Smooth muscle cell (in vitro differentiated cells): ENCODE measurements around the gene C9. TPM values are rescaled to one million over a fixed set of nuclear protein-coding genes. Genes with fewer than 3 reads are reported as not detected.

Experiments
- DNase-seq: peaks from one replicate; lab custom pipeline; 2025; ENCODE audit not compliant: unreplicated experiment; lab: John Stamatoyannopoulos, UW
- H2AFZ ChIP-seq: fragments of 200-600 bp; sonication (generic); 2 replicates; pipeline ENCODE4 v1.6.0; 2016; ENCODE audit warnings: antibody characterized with exemption, low read depth, mild to moderate bottlenecking
- H3F3A ChIP-seq: fragments of 200-600 bp; sonication (generic); 2 replicates; pipeline ENCODE4 v1.6.0; 2017; ENCODE audit warnings: antibody characterized with exemption, low read depth
- H3K27ac ChIP-seq: fragments of 200-600 bp; sonication (generic); 2 replicates; pipeline ENCODE4 v1.5.1; 2016; ENCODE audit warnings: low read depth, mild to moderate bottlenecking
- H3K27me3 ChIP-seq: fragments of 200-600 bp; sonication (generic); 2 replicates; pipeline ENCODE4 v1.6.1; 2016; ENCODE audit warnings: low read depth, mild to moderate bottlenecking
- H3K36me3 ChIP-seq: fragments of 200-600 bp; sonication (generic); 2 replicates; pipeline ENCODE4 v1.5.1; 2016; ENCODE audit warnings: low read depth
- H3K4me1 ChIP-seq: fragments of 200-600 bp; sonication (generic); 2 replicates; pipeline ENCODE4 v1.5.1; 2016; ENCODE audit warnings: low read depth
- H3K4me2 ChIP-seq: fragments of 200-600 bp; sonication (generic); 2 replicates; pipeline ENCODE4 v1.6.0; 2016; ENCODE audit warnings: mild to moderate bottlenecking
- H3K4me3 ChIP-seq: fragments of 200-600 bp; sonication (generic); 2 replicates; pipeline ENCODE4 v1.5.1; 2016; ENCODE audit warnings: mild to moderate bottlenecking
- H3K79me2 ChIP-seq: fragments of 200-600 bp; sonication (generic); 2 replicates; pipeline ENCODE4 v1.6.0; 2016; ENCODE audit warnings: low read depth, mild to moderate bottlenecking
- H3K9ac ChIP-seq: fragments of 200-600 bp; sonication (generic); 2 replicates; pipeline ENCODE4 v1.6.0; 2016; ENCODE audit warnings: low read depth
- H3K9me3 ChIP-seq: fragments of 200-600 bp; sonication (generic); replicated peaks from 2 replicates; pipeline ENCODE4 v1.5.1; 2016; ENCODE audit warnings: low read depth
- H4K20me1 ChIP-seq: fragments of 200-600 bp; sonication (generic); 2 replicates; pipeline ENCODE4 v1.6.0; 2016; ENCODE audit warnings: low read depth
- WGBS: methylation state at CpG from one replicate; pipeline ENCODE4 v1.1.7; 2016; ENCODE audit warnings: low lambda C conversion rate; 5-methylcytosine and 5-hydroxymethylcytosine counted together
- polyA plus RNA-seq: library from polyadenylated mRNA; unstranded; fragments of >200 nt; fragmentation: Nextera tagmentation; extraction: Ambion mirVana; gene quantifications from 2 replicates; pipeline ENCODE4 v1.2.1, GENCODE V29; 2016
- total RNA-seq: library from RNA; depleted of rRNA; stranded (reverse); fragments of >200 nt; gene quantifications from 2 replicates; pipeline ENCODE4 v1.2.3, GENCODE V29; 2014
- TF ChIP-seq, protein P1 (sequence below): fragments of 200-600 bp; sonication (generic); IDR thresholded peaks from 2 replicates; pipeline ENCODE4 v1.5.1; 2017; ENCODE audit warnings: borderline replicate concordance, mild to moderate bottlenecking, antibody characterized with exemption; ENCODE audit not compliant: insufficient read depth, poor library complexity, severe bottlenecking

C9 gene
- total and polyA plus RNA-seq, 2 experiments from 2014 or later: not detected

DNA sequence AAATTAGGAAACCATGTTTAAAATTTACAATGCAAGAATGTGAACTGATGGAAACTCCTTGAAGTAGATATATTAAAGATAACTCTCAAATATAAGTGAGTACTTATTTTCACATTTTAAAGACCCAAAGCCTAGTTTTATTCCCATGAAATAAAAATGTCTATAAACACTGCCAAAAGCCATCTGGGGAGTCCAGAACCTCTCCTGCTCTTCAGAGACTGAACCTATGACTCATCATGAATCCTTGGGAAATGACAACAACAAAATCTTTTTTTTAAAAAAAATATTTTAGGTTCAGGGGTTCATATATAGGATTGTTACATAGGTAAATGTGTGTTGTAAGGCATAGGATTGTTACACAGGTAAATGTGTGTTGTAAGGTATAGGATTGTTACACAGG is 111.1 kb downstream of the C9 start:
- Histone ChIP-seq H3K4me2 (no peak overlapping the region), H4K20me1 (no peaks in the 10 kb centered on the region), H3K4me1 (no peaks in the 10 kb centered on the region), H3K27me3 (no peaks in the 10 kb centered on the region), H3K36me3 (no peaks in the 10 kb centered on the region), H2AFZ (peak overlapping the region; percentile 42), H3K9ac (no peak overlapping the region), H3K27ac (no peak overlapping the region), H3K4me3 (no peak overlapping the region), H3K79me2 (no peaks in the 10 kb centered on the region), H3F3A (no peaks in the 10 kb centered on the region), H3K9me3 (no peaks in the 10 kb centered on the region)
- no peak for DNase-seq
- TF ChIP-seq, protein P1, sequence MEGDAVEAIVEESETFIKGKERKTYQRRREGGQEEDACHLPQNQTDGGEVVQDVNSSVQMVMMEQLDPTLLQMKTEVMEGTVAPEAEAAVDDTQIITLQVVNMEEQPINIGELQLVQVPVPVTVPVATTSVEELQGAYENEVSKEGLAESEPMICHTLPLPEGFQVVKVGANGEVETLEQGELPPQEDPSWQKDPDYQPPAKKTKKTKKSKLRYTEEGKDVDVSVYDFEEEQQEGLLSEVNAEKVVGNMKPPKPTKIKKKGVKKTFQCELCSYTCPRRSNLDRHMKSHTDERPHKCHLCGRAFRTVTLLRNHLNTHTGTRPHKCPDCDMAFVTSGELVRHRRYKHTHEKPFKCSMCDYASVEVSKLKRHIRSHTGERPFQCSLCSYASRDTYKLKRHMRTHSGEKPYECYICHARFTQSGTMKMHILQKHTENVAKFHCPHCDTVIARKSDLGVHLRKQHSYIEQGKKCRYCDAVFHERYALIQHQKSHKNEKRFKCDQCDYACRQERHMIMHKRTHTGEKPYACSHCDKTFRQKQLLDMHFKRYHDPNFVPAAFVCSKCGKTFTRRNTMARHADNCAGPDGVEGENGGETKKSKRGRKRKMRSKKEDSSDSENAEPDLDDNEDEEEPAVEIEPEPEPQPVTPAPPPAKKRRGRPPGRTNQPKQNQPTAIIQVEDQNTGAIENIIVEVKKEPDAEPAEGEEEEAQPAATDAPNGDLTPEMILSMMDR: no peak

DNA sequence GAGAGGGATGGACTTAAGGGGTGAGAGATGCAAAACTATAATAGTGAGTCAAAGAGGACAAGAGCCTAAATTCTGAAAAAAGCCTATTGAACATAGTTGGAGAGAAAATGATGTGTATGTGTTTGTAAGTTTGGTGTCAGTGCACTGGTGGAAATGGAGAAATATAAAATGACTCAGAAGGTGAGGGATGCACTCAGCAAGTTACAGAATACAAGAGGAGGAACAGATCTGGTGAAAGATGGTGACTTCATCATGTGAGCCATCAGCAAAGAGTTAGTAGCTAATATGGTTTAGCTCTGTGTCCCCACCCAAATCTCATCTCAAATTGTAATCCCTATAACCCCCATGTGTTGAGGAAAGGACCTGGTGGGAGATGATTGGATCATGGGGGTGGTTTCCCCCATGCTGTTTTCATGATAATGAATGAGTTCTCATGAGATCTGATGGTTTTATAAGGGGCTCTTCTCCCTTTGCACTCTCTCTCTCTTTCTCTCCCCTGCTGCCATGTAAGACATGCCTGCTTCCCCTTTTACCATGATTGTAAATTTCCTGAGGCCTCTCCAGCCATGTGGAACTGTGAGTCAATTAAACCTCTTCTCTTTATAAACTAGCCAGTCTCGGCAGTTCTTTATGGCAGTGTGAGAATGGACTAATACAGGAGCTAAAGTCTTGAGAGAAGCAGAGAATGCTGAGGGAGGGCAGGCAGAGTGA is 114.6 kb downstream of the C9 start:
- Histone ChIP-seq H4K20me1 (no peaks in the 10 kb centered on the region), H3K4me1 (no peaks in the 10 kb centered on the region), H3F3A (no peaks in the 10 kb centered on the region), H3K9ac (no peak overlapping the region), H2AFZ (no peak overlapping the region), H3K36me3 (no peaks in the 10 kb centered on the region), H3K79me2 (no peaks in the 10 kb centered on the region), H3K27ac (no peak overlapping the region), H3K9me3 (no peaks in the 10 kb centered on the region), H3K4me2 (no peak overlapping the region), H3K4me3 (no peak overlapping the region), H3K27me3 (no peaks in the 10 kb centered on the region)
- DNase-seq: no peak
- TF ChIP-seq, protein P1: no peak
- 76% methylated on average over 1 of the region's 1 CpG for WGBS

DNA sequence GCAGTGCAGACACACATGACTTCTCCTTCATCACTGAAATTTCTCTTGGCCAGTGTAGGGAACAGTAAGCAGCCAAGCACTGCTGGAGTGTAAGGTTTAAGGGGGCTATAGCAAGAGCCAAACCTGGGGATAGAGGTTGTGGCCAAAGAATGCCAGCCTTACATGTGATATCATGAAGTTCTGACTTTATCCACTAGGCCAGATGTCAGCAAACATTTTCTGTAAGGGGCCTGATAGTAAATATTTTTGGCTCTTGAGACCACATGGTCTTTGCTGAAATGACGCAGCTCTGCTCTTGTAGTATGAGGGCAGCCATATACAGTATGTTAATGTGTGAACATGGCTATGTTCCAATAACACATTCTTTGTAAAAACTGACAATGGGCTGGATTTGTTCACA is 115.2 kb downstream of the C9 start:
- H3K9ac ChIP-seq: no peak overlapping the region
- no peaks in the 10 kb centered on the region for H3K9me3 ChIP-seq
- no peak overlapping the region for H3K4me3 ChIP-seq
- H3K4me1 ChIP-seq: no peaks in the 10 kb centered on the region
- 100% methylated on average over 1 of the region's 1 CpG for WGBS
- no peaks in the 10 kb centered on the region for H3K27me3 ChIP-seq
- no peaks in the 10 kb centered on the region for H3K79me2 ChIP-seq
- H3K36me3 ChIP-seq: no peaks in the 10 kb centered on the region
- no peak overlapping the region for H2AFZ ChIP-seq
- DNase-seq: no peak
- H3K27ac ChIP-seq: no peak overlapping the region
- H3F3A ChIP-seq: no peaks in the 10 kb centered on the region
- TF ChIP-seq, protein P1: no peak
- H3K4me2 ChIP-seq: no peak overlapping the region
- no peaks in the 10 kb centered on the region for H4K20me1 ChIP-seq

DNA sequence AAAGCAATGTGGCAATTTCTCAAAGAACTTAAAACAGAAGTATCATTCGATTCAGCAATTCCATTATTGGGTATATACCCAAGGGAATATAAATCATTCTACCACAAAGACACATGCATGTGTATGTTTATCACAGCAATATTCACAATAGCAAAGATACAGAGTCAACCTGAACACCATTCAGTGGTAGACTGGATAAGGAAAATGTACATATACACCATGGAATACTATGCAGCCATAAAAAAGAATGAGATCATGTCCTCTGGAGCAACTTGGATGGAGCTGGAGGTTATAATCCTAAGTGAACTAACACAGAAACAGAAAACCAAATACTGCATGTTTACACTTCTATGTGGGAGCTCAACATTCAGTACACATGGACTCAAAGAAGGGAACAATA is 123.5 kb downstream of the C9 start:
- Histone ChIP-seq H4K20me1 (no peaks in the 10 kb centered on the region), H3K9me3 (no peaks in the 10 kb centered on the region), H3K79me2 (no peaks in the 10 kb centered on the region), H2AFZ (no peak overlapping the region), H3K4me1 (no peaks in the 10 kb centered on the region), H3K4me3 (no peak overlapping the region), H3K36me3 (no peaks in the 10 kb centered on the region), H3K4me2 (no peak overlapping the region), H3K9ac (no peak overlapping the region), H3F3A (no peaks in the 10 kb centered on the region), H3K27ac (no peak overlapping the region), H3K27me3 (no peaks in the 10 kb centered on the region)
- 94% methylated on average over 1 of the region's 1 CpG for WGBS
- TF ChIP-seq, protein P1: no peak
- DNase-seq: no peak
